NOMO-1 (cell line): ENCODE results near the gene STAT6.
A peak's percentile ranks its signal among the peaks of the same experiment; 100 is the strongest.
"Not testable (repeated sequence)": the region's sequence is repeated elsewhere in the genome, so short reads cannot be mapped to it uniquely, and the experiment has no call there.

Experiments used
- DNase-seq, 2 experiments: peaks; one replicate each; lab custom pipeline; 2025; ENCODE audit not compliant: unreplicated experiment in 2 of 2; lab: John Stamatoyannopoulos, UW

STAT6 gene

GRCh38 chr12:57127101-57127725 lies 16.1 kb upstream of the STAT6 start:
- peak; percentile 38 to 47 for DNase-seq

DNA sequence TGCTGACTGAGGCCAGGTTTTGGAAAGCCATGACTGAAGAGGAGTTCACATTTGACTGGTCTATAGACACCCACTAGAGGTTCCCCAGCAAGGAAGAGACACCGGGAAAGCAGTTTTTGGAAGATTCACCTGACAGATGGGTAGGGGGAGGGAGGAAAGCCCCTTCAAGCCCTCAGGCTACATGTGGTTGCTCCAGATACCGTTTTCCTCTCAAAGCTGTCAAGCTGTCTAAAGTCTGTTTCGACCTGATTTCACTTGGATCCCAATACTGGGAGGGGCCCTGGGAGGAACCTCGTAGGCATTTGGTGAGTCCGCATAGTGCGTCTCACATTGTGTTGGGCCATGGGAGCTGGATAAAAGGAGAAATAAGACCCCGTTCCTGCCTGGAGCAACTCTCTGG lies 15.4 kb upstream of the STAT6 start:
- DNase-seq, result no peak

GRCh38 chr12:57126061-57126460 lies 14.9 kb upstream of the STAT6 start:
- no peak for DNase-seq

DNA sequence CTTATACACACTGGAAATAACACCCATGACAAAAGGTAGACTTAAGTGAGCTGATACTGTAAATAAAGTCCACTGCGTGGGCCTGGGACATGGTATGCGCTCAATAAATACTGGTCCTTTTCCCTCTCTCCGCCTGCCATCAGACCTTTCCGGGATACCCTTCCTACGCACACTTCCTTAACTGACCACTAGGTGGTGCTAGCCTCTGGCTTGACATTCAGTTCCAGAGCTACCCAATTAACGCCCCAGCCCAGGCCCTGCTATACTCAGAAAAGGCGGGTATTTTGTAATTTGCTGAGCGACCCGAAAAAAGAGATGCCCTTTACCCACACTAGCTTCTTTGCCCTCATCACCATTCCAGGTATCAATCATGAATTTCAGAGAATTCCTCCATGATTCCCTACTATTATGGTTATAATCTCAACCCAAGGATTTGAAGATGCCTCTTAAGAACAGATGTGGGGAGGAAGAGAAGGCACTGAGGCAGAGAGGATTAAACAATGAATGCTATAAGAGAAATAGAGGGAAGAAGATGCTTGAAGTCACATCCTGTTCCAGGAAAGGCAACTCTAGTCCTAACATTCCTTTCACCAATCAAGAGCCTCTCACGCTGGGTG lies 13.2 kb upstream of the STAT6 start:
- DNase-seq, result peak; percentile 68 to 70

- no peak for DNase-seq
These were observed 12.7 kb upstream of the STAT6 start for GRCh38 chr12:57123813-57124212.

- not testable (repeated sequence) for DNase-seq
These were observed 9.6 kb upstream of the STAT6 start for GRCh38 chr12:57120718-57121117.

DNA sequence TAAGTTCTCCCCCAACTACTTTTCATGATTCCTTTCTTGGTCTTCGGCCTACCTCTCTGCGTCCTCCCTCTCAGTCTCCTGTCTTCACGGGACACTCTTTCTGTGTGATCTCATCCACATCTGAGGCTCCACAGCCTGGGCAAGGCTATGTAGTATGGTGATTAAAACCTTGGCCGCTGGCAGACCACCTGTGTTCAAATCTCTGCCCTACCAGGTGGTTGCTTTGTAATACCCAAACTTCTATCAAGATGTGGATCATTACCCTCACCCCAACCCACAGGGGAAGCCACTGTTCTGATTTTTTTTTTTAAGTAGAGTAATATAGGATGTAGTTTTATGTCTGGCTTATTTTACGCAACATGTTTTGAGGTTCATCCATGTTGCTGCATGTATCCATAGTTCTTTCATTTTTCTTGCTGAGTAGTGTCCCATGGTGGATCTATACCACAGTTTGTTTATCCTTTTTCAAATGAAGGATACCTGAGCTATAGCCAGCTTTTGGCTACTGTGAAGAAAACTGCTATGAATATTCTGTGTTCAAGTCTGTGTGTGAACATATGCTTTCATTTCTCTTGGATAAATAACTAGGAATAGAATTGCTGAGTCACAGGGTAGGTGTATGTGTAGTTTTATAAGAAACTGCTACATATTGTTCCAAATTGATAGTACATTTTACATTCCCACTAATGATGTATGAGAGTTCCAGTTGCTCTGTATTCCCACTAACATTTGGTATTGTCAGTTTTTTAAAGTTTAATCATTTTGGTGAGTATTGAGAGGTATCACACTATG lies 8.3 kb upstream of the STAT6 start:
- no peak for DNase-seq

DNA sequence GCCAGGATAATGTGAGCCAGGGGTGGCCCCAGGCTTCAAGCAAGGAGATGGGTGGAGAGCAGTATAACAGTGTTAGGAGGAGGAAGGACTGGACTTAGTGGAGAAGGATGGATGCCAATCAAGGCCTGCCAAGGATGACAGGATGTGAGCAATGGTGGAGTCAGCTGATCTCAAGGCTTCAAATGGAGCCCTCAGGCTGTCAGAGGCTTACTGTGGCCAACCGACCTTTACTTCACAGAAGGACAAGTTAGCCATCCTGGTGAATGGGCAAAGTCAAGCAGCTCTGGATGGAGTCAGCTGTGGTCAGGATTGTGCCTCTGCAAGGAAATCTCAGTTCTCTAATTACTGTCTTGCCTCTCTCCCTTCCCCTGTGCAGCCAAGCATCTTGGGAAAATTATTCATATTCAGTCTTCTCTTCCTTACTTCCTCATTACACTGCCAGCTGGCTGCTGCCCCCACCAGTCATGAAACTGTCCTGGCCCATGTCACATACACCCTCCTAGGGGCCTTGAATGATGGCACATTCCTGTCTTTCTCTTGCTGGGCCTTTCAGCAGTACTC lies 7.6 kb upstream of the STAT6 start:
- DNase-seq, result peak; percentile 51

DNA sequence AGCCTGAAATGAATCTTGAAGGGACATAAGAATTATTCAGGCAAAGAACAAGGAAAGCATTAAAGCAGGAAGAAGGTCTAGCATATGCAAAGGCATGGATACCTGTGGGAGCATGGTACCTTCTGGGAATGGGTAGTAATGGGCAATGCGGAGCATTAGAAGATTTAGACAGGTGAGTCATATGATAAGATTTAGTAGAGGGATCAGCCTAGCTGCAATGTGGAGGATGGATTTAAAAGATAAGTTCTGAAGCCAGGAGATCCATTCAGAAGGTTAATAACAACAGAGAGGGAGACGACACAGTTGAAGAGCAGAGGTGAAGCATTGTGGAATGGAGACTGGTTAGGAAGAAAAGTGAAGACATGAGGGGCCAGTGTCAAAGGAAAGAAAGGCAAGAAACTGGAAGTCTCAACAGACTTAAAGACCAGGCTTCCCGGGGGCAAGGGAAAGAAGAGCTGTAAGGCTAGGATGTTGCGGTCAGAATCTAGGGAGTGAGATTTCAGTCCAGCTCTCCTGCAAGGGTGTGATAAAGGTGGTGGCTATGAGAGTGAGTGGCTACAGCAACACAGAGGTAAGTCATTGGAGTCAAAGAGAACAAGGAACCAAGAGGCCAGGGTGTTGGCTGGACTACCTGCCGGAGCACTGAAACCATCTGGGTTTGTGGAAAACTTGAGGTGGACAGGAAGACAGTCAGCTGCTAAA lies 5.6 kb upstream of the STAT6 start:
- DNase-seq, result no peak

- DNase-seq, result no peak
These were observed 1.5 kb upstream of the STAT6 start for GRCh38 chr12:57112492-57113294.

DNA sequence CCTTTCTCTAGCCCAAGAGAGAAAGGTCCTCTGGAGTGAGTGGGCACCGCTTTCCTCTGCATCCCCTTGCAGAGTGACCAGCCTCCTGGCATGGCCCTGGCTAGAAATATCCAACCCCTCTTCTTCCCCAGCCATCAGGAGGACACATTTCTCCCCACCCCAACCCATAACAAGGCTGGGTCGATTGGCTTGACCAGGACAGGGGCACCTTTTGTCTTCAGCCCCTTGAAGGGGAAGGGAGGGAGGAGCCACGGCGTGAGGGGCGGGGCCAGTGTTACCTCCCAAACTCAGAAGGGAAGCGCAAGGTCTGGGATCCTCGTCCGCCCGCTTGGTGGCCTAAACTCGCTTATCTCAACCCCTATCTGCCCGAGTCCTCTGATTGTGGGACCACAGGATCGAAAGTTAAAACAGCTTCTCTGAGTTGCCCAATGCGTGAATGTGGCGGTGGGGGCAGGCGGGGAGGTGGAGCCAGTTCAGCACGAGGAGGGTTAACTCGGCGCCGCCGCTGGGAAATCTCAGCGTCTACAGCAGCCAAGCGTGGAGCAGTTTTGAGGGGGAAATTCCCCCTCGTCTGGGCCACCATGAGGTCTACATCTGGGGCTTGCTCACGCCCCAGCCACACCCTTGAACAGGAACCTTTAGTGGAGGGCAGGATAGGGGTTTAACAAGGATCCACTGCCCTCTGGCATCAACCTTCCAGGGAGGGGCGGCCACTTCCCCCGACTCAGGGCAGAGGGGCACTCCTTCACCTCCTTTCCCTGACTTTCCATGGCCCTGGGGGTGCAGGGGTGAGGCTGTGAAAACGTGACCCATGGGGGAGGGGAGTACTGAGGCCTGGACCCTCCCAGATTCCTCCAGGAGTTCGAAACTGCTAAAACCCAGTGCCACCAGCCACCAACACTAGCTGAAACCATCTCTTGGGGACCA lies 795 bp downstream of the STAT6 start:
- peak; percentile 63 to 82 for DNase-seq

- no peak for DNase-seq
These were observed 1.7 kb downstream of the STAT6 start for GRCh38 chr12:57109207-57110103.

DNA sequence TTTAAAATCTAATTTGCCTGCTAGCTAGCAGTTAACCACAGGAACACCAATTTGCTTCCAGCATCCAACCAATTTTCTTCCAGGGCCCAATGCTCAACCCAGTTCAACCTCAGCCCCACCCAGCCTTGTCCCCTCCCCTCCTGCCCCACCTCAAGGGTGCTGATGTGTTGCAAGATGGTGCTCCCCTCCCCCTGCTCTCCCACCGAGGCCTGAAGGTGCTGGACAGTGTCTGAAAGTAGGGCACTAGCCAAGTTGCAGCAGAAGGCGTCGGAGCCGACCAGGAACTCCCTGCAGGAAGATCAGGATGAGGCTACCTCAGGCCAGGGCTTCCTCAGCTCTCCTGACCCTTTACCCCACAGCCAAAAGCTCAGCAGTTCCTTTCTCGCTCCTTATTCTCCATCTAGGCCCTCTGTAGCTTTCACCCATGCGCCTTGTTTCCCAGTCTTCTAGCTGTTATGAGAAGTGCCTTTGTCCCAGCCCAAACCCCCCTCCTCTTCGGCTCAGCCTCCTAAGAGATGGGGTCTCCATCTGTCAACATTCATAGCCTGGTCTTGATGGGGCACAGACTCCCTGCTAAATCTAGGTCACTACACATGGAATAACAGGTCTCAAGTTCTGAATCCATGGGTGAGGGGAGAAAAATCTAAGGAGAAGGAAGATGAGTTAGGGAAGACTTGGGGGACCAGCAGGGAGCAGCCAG lies 3.6 kb downstream of the STAT6 start:
- DNase-seq, result no peak

DNA sequence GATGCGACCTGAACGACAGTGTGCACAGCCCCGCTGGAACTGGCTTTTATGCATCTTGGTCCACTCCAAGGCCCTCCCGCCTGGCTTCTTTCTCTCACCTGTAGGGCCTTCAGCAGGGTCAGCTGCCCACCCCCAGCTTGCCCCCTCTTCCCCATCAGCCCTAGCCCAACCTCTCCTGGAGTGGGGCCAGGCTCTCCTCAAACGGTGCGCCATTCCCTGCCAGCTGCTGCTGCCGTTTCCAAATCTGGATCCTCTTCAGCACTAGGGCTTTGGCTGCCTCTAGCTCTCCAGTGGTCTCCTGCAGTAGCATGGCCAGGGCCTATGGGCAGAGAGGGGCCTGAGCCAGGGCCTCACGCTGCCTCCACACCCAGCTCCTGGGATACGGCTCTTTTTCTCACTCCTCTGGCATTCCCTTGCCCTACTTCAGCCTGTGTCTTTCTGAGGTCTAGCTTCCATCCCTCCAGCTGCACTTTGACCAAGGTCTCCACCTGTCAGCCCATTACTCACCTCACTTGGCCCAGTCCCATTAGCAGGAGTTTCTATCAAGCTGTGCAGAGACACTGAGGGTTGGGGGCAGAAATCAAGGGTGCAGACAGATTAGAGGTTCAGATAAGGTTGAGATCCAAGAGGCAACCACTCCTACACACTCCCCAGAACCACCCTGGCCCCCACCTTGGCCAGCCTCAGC lies 5.0 kb downstream of the STAT6 start:
- DNase-seq, result no peak

DNA sequence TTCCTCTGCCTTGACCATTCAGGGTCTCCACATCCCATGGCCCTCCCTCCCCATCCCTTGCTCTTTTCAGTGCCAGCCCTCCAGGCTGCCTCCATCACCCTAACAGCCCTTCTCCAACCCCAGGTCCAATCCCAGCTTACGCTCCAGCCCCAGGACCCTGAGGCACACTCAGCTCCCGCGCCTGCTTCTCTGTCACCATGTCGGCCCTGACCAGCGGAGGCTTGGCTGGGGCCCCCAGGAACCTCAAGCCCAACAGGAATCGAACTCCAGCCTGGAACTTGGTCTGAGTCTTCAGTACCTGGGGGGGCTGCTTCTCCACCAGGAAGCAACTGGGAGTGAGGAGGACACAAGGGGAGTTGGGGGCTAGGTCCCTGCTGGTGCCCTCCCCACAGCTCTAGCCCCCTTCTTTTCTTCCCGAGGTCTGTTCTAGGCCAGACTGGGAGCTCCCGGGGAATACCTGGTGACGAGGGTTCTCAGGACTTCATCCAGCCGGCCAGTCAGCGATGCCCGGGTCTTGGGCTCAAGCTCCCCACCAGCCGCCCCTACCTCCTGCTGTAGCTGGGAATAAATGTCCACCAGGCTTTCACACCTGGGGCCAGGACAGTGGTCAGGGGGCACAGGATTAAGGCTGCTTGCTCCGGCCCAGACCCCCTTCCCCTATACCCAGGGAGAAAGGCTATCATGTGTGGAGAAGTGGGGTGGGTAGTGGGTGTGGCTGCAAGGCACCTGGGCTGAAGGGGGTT lies 6.0 kb downstream of the STAT6 start:
- DNase-seq, result no peak

- no peak for DNase-seq
These were observed 6.8 kb downstream of the STAT6 start for GRCh38 chr12:57104292-57104910.
